Fibroblast of mammary gland (primary cell): ENCODE results near the gene CACNA1C.

Experiments
- DNase-seq: peaks from one replicate; pipeline ENCODE4 v3.0.0-alpha.2; 2010; ENCODE audit warnings: low read depth
- H3K4me3 ChIP-seq: 2 replicates; pipeline ENCODE4 v1.5.1; 2011; ENCODE audit warnings: low read depth, mild to moderate bottlenecking, low read length, moderate library complexity; ENCODE audit not compliant: control insufficient read depth
- TF ChIP-seq, protein P1 (sequence below): conservative IDR thresholded peaks from 2 replicates; pipeline ENCODE4 v1.5.1; 2011; ENCODE audit warnings: low read depth, low read length, inconsistent platforms; ENCODE audit not compliant: control insufficient read depth, insufficient read depth

Gene CACNA1C

DNA sequence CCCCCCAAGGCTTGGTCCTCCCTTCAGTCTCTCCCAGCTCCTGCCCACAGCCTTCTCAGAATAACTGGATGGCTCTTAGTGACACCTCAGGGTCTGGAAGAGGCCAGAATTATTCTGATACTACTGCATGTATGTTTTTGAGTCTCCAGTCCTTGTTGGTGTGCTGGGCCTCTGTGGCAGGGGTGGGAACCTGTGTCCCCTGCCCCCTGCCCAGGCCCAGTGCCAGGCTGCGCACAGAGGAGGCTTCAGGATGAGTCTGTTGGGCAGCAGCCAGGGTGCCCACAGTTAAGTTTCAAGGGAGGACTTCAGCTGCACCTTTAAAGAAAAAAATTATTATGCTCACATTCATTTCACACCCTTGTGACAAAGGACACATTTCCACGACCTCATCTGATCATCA, 348.3 kb downstream of the CACNA1C start:
- no peak for DNase-seq
- TF ChIP-seq, protein P1, sequence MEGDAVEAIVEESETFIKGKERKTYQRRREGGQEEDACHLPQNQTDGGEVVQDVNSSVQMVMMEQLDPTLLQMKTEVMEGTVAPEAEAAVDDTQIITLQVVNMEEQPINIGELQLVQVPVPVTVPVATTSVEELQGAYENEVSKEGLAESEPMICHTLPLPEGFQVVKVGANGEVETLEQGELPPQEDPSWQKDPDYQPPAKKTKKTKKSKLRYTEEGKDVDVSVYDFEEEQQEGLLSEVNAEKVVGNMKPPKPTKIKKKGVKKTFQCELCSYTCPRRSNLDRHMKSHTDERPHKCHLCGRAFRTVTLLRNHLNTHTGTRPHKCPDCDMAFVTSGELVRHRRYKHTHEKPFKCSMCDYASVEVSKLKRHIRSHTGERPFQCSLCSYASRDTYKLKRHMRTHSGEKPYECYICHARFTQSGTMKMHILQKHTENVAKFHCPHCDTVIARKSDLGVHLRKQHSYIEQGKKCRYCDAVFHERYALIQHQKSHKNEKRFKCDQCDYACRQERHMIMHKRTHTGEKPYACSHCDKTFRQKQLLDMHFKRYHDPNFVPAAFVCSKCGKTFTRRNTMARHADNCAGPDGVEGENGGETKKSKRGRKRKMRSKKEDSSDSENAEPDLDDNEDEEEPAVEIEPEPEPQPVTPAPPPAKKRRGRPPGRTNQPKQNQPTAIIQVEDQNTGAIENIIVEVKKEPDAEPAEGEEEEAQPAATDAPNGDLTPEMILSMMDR = no peak
- H3K4me3 ChIP-seq = no peak overlapping the region

DNA sequence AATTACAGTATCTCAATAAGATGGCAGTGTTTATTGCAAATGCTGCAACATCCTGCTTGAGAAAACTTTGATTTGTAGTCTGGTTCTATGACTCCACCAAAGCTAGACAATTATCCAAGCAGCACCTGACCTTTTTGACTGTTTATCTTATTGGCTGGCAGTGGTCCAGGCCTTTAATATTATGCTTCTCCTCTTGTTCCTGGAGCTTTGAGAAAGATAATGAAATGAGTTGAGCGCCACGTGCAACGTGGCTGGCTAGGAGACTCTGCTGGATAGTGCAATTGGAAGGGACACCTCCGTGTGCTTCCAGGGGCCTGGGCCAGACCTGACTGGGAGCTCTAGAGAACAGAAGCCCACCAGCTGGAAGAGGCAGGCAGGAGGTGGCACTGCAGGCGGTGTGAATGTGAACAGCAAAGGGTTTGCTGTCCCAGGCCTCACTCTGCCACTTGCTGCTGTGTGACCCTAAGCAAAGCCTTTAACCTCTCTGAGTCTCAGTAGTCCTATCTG, 349.3 kb downstream of the CACNA1C start:
- TF ChIP-seq, protein P1 = no peak

DNA sequence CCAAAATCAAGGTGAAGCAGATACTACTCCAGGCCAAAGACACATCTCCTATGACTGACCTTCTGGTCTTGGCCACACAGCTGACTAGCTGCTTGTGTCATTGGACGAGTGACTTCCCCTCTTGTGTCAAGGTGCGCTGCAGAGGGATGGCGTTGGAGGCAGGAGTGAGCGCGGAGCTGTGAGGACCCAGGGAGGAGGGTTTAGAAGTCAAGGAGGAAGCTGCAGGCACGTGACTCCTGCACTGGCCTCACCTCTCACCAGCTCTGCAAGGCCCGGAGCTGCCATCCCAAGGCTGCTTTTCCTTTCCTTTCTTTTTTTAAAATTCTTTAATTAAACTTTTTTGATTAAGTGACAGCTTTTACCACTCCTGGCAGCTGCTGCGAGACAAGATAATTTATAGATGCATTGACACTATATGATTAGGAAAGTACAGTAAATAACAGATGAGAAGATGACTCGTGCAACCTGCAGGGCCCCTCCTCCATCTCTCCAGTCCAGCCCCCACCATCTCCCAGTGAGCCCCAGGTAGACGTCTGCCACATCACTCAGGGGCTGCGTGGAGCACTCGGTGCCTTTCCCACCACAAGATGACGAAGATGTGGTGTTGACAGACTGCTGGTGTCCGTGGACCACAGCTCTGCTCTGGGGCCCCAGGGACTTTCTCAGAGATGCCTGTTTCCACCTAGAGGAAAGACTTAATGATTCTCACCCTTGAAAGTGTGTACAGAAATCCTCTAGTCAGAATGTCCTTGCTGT, 350.6 kb downstream of the CACNA1C start:
- no peak for DNase-seq
- TF ChIP-seq, protein P1 = no peak
- no peak overlapping the region for H3K4me3 ChIP-seq

More for the DNA sequence above, 349.3 kb downstream of the CACNA1C start:
- H3K4me3 ChIP-seq = no peak overlapping the region
- no peak for DNase-seq

DNA sequence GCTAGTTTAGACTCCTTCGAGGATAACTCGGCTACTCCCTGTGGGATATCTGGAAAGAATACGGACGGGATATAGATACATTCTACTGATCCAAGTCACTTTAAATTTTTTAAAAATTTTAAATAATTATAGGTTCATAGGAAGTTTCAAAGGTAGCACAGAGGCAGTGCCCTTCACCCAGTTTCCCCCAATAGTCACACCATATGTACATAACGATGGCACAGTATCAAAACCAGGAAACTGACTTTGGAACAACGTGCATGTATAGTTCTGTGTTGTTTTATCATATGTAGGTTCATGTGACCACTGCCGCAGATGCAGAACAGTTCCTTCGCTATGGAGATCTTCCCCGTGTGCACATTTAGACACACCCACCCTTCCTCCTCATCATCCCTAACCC, 352.3 kb downstream of the CACNA1C start:
- TF ChIP-seq, protein P1 = no peak
- no peak overlapping the region for H3K4me3 ChIP-seq
- no peak for DNase-seq

DNA sequence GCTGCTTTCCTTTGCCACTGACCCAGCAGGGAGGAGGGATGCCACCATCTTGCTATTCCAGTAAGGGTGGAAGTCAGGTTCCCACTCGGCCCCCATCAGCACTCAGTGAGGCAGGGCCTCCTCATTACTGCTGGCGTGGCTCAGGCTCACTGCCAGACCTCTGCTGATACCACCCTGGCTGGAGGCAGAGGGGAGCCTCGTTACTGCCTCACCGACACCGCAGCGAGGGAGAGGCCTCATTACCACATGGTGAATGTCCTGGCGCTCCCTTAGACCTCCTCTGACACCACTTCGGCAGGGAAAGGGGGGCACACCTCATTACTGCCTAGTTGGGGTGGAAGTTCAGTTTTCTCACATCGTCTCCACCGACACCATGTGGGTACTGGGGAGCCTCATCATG, 354.1 kb downstream of the CACNA1C start:
- TF ChIP-seq, protein P1 = no peak
- DNase-seq = no peak

DNA sequence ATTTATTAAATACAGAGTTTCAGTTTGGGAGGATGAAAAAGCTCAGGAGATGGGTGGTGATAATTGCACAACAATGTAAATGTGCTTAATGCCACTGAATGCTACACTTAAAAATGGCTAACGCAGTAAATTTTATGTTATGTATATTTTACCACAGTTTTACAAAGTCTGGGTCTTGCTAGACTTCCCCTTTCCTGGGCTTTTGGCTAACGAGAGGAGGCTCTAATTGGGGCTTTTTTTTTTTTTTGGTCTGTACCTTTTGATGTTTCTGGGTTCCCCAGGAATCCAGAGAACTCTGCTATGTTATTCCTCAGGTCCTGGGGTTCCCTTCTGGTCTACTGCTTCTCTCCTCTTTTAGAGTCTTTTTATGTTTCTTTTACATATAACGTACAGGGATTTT, 355.5 kb downstream of the CACNA1C start:
- TF ChIP-seq, protein P1 = no peak
- DNase-seq = no peak
- no peak overlapping the region for H3K4me3 ChIP-seq

More for the DNA sequence above, 354.1 kb downstream of the CACNA1C start:
- no peak overlapping the region for H3K4me3 ChIP-seq
